HG03039 (cell line): ENCODE measurements around the gene SPG11.

Experiments
- ATAC-seq: cut with Tn5 transposase; IDR thresholded peaks from one replicate; pipeline ENCODE4 v1.9.1; 2021; ENCODE audit warnings: mild to moderate bottlenecking, moderate library complexity; ENCODE audit not compliant: unreplicated experiment

The SPG11 gene

GRCh38 chr15:44529864-44530604 lies 133.4 kb downstream of the SPG11 start:
- no peak for ATAC-seq

- ATAC-seq: no peak
Observed at GRCh38 chr15:44527241-44527640, 136.2 kb downstream of the SPG11 start.

GRCh38 chr15:44525018-44525417 lies 138.4 kb downstream of the SPG11 start:
- ATAC-seq: no peak

GRCh38 chr15:44519537-44519936 lies 143.9 kb downstream of the SPG11 start:
- ATAC-seq: no peak

- no peak for ATAC-seq
Observed at GRCh38 chr15:44516436-44516835, 147.0 kb downstream of the SPG11 start.
